HepG2 (cell line): ENCODE data around the gene MEX3A. TPM values are rescaled to one million over a fixed set of nuclear protein-coding genes. Genes with fewer than 3 reads are reported as not detected.

Source experiments
- DMAP1 ChIP-seq: IDR thresholded peaks from 2 replicates; pipeline ENCODE4 v1.6.1; 2016
- MTA1 ChIP-seq: sonication (generic); formaldehyde crosslinking; IDR thresholded peaks from 2 replicates; pipeline ENCODE4 v1.4.0; 2020; ENCODE audit warnings: missing genetic modification reagents, mild to moderate bottlenecking, borderline replicate concordance
- PAWR ChIP-seq: sonication (generic); formaldehyde crosslinking; IDR thresholded peaks from 2 replicates; pipeline ENCODE4 v1.4.0; 2020; ENCODE audit warnings: missing genetic modification reagents, mild to moderate bottlenecking, borderline replicate concordance
- RNF2 ChIP-seq: fragments of 450-650 bp; conservative IDR thresholded peaks from 2 replicates; pipeline ENCODE4 v1.6.1; 2016; ENCODE audit warnings: low read depth
- TEAD2 ChIP-seq: sonication (generic); formaldehyde crosslinking; IDR thresholded peaks from 2 replicates; pipeline ENCODE4 v1.9.0; 2021; ENCODE audit warnings: missing genetic modification reagents
- THAP11 ChIP-seq: IDR thresholded peaks from 2 replicates; pipeline ENCODE4 v1.6.1; 2016; ENCODE audit warnings: missing biosample characterization, missing genetic modification reagents
- ZNF557 ChIP-seq: sonication (generic); formaldehyde crosslinking; IDR thresholded peaks from 2 replicates; pipeline ENCODE4 v1.4.0; 2020; ENCODE audit warnings: missing genetic modification reagents
- ZNF607 ChIP-seq: sonication (generic); formaldehyde crosslinking; IDR thresholded peaks from 2 replicates; pipeline ENCODE4 v1.5.1; 2020; ENCODE audit warnings: missing genetic modification reagents, mild to moderate bottlenecking, borderline replicate concordance
- ZNF614 ChIP-seq: IDR thresholded peaks from 2 replicates; pipeline ENCODE4 v1.6.1; 2018; ENCODE audit warnings: missing biosample characterization, missing genetic modification reagents, inconsistent platforms, borderline replicate concordance
- ZNF703 ChIP-seq: sonication (generic); formaldehyde crosslinking; IDR thresholded peaks from 2 replicates; pipeline ENCODE4 v1.5.1; 2020; ENCODE audit warnings: missing genetic modification reagents, mild to moderate bottlenecking, moderate library complexity, borderline replicate concordance
- polyA plus RNA-seq, 8 experiments: library from polyadenylated mRNA; depleted of rRNA in 3 of 8; stranded (reverse) in 7 of 8; unstranded in 1 of 8; fragments of >200 nt; fragmentation: Illumina TruSeq in 4 of 8; extraction: Trizol in 4 of 8; gene quantifications; 2 replicates each; pipeline versions ENCODE4 v1.2.1 to v1.2.3, GENCODE V29; 2011 to 2016; ENCODE audit warnings: low read depth in 4 of 8, missing spikeins in 1 of 8, mixed read lengths in 1 of 8; ENCODE audit not compliant: insufficient read depth in 1 of 8
- total RNA-seq, 5 experiments: library from RNA; depleted of rRNA; stranded (reverse); fragments of >200 nt; fragmentation: Illumina TruSeq; extraction: Trizol; gene quantifications; 2 replicates each; pipeline ENCODE4 v1.2.3, GENCODE V29; 2016; ENCODE audit warnings: low read depth in 1 of 5
- TF ChIP-seq, protein P1 (sequence below), 2 experiments: sonication (generic) in 1 of 2; formaldehyde crosslinking in 1 of 2; IDR thresholded peaks; 2 replicates each; pipeline versions ENCODE4 v1.4.0 to v1.6.1; 2018 to 2020; ENCODE audit warnings: missing genetic modification reagents in 2 of 2, borderline replicate concordance in 1 of 2, low read depth in 1 of 2, mild to moderate bottlenecking in 1 of 2, missing biosample characterization in 1 of 2
- TF ChIP-seq, protein P2 (sequence below): sonication (generic); formaldehyde crosslinking; IDR thresholded peaks from 2 replicates; pipeline ENCODE4 v1.5.1; 2020; ENCODE audit warnings: mild to moderate bottlenecking, missing genetic modification reagents
- TF ChIP-seq, protein P3 (sequence below): sonication (generic); formaldehyde crosslinking; conservative IDR thresholded peaks from 2 replicates; pipeline ENCODE4 v1.4.0; 2020; ENCODE audit warnings: missing genetic modification reagents

MEX3A gene
- total and polyA plus RNA-seq, 2 of the 13 experiments (the other 11 are each of a cell fraction or from before 2014, with no cell fraction given) = 7.6 to 9.1 TPM

DNA sequence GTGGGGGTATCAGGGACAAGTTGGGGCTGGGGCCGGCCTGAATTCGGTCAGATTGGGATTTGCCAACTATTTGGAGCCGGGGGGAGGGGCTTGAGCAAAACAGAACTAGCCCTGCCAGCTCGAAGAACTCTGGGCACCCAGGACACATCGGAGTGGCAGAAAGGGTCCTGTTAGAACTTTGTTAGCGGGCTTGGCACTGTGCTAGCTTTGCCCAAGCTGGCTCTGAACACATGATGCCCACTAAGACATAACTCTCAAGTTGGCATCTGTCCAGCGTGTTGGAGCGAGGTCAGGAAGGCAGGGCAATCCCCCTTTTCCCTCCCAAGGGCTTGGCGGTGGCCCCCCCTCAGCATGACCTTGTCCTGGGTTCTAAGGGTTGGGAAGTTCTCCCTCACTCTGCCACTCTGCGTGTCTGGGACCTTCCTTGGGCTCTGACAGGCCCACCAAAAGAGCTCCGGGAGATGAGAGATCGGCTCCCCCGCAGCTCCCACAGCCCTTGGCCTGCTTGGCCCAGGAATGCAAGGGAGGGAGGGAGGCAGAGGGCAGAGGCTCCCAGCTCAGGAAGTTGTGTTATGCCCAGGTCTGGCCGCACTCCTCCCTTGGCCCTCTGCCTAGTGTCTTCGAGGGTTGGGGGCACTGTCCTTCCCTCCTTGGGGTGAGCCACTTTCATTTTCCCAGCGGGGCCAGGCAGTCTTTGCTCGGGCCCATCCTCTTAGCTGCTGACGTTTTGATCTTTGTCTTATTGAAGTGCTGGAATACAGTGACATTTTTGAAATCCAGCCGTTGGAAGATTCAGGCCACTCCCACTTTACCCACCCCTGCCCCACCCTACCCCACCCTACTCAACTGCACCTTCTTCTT lies 33.5 kb upstream of the MEX3A start (continued):
- TF ChIP-seq, protein P1, sequence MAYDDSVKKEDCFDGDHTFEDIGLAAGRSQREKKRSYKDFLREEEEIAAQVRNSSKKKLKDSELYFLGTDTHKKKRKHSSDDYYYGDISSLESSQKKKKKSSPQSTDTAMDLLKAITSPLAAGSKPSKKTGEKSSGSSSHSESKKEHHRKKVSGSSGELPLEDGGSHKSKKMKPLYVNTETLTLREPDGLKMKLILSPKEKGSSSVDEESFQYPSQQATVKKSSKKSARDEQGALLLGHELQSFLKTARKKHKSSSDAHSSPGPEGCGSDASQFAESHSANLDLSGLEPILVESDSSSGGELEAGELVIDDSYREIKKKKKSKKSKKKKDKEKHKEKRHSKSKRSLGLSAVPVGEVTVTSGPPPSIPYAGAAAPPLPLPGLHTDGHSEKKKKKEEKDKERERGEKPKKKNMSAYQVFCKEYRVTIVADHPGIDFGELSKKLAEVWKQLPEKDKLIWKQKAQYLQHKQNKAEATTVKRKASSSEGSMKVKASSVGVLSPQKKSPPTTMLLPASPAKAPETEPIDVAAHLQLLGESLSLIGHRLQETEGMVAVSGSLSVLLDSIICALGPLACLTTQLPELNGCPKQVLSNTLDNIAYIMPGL (CRISPR knock-in tag; IDR thresholded peaks at IDR 0.05; ENCODE audit: borderline replicate concordance in 1 of 2, low read depth in 1 of 2) = peak in 1 of 2 experiments; percentile 44; a peak in 1 of 4 replicates
- TF ChIP-seq ZNF703 (peak; percentile 8; the same call in 1 of the 2 replicates), MTA1 (CRISPR knock-in tag) (peak; percentile 49; the same call in 1 of the 2 replicates), ZNF557 (CRISPR knock-in tag) (no peak), PAWR (CRISPR knock-in tag) (0 out of 2 replicates have a peak, but pooled peaks have one; percentile 59), DMAP1 (no peak), RNF2 (no peak), ZNF614 (CRISPR knock-in tag) (peak; percentile 12; the same call in 1 of the 2 replicates), THAP11 (CRISPR knock-in tag) (no peak), TEAD2 (CRISPR knock-in tag) (no peak), ZNF607 (CRISPR knock-in tag) (no peak)
- TF ChIP-seq, protein P2, sequence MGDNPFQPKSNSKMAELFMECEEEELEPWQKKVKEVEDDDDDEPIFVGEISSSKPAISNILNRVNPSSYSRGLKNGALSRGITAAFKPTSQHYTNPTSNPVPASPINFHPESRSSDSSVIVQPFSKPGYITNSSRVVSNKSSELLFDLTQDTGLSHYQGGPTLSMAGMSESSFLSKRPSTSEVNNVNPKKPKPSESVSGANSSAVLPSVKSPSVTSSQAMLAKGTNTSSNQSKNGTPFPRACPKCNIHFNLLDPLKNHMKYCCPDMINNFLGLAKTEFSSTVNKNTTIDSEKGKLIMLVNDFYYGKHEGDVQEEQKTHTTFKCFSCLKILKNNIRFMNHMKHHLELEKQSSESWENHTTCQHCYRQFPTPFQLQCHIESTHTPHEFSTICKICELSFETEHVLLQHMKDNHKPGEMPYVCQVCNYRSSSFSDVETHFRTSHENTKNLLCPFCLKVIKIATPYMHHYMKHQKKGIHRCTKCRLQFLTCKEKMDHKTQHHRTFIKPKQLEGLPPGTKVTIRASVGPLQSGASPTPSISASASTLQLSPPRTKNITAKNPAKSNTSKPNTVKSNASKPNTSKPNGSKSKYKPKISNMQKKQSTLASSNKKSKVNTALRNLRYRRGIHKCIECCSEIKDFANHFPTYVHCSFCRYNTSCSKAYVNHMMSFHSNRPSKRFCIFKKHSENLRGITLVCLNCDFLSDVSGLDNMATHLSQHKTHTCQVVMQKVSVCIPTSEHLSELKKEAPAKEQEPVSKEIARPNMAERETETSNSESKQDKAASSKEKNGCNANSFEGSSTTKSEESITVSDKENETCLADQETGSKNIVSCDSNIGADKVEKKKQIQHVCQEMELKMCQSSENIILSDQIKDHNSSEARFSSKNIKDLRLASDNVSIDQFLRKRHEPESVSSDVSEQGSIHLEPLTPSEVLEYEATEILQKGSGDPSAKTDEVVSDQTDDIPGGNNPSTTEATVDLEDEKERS (CRISPR knock-in tag) = no peak
- TF ChIP-seq, protein P3, sequence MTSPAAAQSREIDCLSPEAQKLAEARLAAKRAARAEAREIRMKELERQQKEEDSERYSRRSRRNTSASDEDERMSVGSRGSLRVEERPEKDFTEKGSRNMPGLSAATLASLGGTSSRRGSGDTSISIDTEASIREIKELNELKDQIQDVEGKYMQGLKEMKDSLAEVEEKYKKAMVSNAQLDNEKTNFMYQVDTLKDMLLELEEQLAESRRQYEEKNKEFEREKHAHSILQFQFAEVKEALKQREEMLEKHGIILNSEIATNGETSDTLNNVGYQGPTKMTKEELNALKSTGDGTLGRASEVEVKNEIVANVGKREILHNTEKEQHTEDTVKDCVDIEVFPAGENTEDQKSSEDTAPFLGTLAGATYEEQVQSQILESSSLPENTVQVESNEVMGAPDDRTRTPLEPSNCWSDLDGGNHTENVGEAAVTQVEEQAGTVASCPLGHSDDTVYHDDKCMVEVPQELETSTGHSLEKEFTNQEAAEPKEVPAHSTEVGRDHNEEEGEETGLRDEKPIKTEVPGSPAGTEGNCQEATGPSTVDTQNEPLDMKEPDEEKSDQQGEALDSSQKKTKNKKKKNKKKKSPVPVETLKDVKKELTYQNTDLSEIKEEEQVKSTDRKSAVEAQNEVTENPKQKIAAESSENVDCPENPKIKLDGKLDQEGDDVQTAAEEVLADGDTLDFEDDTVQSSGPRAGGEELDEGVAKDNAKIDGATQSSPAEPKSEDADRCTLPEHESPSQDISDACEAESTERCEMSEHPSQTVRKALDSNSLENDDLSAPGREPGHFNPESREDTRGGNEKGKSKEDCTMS = no peak
